IgD-negative memory B cell (primary cell): Measurements from ENCODE around the gene TINCR. TPM values are rescaled to one million over a fixed set of nuclear protein-coding genes. Genes with fewer than 3 reads are reported as not detected.
"Not testable (repeated sequence)": the region's sequence is repeated elsewhere in the genome, so short reads cannot be mapped to it uniquely, and the experiment has no call there.

Source experiments
- H3K27ac Mint-ChIP-seq, 3 donors: one replicate each; pipeline ENCODE4 v1.8.0; 2020 to 2022; ENCODE audit warnings: mild to moderate bottlenecking in 3 of 3, mixed read lengths in 3 of 3, moderate library complexity in 1 of 3
- H3K27me3 Mint-ChIP-seq: one replicate; pipeline ENCODE4 v1.8.0; 2021; ENCODE audit warnings: mixed read lengths
- H3K36me3 Mint-ChIP-seq: one replicate; pipeline ENCODE4 v1.8.0; 2020; ENCODE audit warnings: mild to moderate bottlenecking, mixed read lengths
- H3K4me1 Mint-ChIP-seq, 3 donors: one replicate each; pipeline ENCODE4 v1.8.0; 2020 to 2022; ENCODE audit warnings: mixed read lengths in 3 of 3, mild to moderate bottlenecking in 1 of 3
- H3K4me3 Mint-ChIP-seq, 4 donors: one replicate each; pipeline ENCODE4 v1.8.0; 2020 to 2022; ENCODE audit warnings: mild to moderate bottlenecking in 4 of 4, mixed read lengths in 4 of 4, moderate library complexity in 3 of 4
- H3K9me3 Mint-ChIP-seq, 3 donors: one replicate each; pipeline ENCODE4 v1.8.0; 2020 to 2021; ENCODE audit warnings: mixed read lengths in 3 of 3, mild to moderate bottlenecking in 1 of 3
- polyA plus RNA-seq: library from polyadenylated mRNA; unstranded; fragments of 300-500 nt; fragmentation: Illumina TruSeq; gene quantifications from one replicate; pipeline ENCODE4 v1.2.3, GENCODE V29; 2021

TINCR gene
- polyA plus RNA-seq, result not detected

- Mint-ChIP-seq H3K27ac (no peak within 1 kb of the TSS), H3K9me3 (peaks cover 0 to 3% (median 0%) of the 10 kb centered on the region in 3 donors), H3K36me3 (peaks cover 5% of the 10 kb centered on the region), H3K4me3 (no peak within 1 kb of the TSS), H3K27me3 (peaks cover 17% of the 10 kb centered on the region), H3K4me1 (no peaks in the 10 kb centered on the region)
Observed at GRCh38 chr19:5567360-5567969, at the start of gene TINCR. Gene TINCR, minus strand, starts transcription at chr19:5567953.

DNA sequence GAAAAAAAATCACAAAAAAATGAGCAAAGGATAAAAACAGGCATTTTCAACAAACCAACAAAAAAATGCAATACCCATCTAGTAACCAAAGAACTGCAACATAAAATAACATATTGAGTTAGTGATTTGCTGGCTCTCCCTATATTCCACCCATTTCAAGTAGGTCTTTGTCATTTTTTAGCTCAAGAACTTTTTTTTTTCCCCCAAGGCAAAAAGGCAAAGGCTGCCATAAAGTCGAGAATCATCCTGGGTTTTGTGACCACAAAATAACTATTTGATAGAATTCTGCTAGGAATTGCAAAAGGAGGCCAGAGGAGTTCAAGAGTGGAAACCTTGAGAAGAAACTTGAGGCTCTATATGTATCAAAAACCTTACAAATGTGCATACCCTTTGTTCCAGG, 49.3 kb upstream of the TINCR start:
- peaks cover 4% of the 10 kb centered on the region for H3K36me3 Mint-ChIP-seq
- no peaks in the 10 kb centered on the region for H3K27me3 Mint-ChIP-seq
- H3K4me1 Mint-ChIP-seq, result peaks cover 18 to 31% (median 28%) of the 10 kb centered on the region in 3 donors
- no peaks in the 10 kb centered on the region for H3K9me3 Mint-ChIP-seq
- no peak overlapping the region for H3K27ac Mint-ChIP-seq
- H3K4me3 Mint-ChIP-seq, result peak overlapping the region in 1 of 4 donors; percentile 60

GRCh38 chr19:5615756-5616327, 48.1 kb upstream of the TINCR start:
- Mint-ChIP-seq H3K36me3 (peaks cover 4% of the 10 kb centered on the region), H3K27me3 (no peaks in the 10 kb centered on the region), H3K4me3 (no peak overlapping the region), H3K27ac (peak overlapping the region in 1 of 3 donors; percentile 50), H3K4me1 (peaks cover 13 to 25% (median 24%) of the 10 kb centered on the region in 3 donors), H3K9me3 (no peaks in the 10 kb centered on the region)

- H3K4me1 Mint-ChIP-seq, result peaks cover 0 to 6% (median 6%) of the 10 kb centered on the region in 3 donors
- no peaks in the 10 kb centered on the region for H3K9me3 Mint-ChIP-seq
- peak overlapping the region in 1 of 4 donors; percentile 26 for H3K4me3 Mint-ChIP-seq
- peak overlapping the region in 2 of 3 donors; percentile 74 to 85 for H3K27ac Mint-ChIP-seq
- peaks cover 2% of the 10 kb centered on the region for H3K36me3 Mint-ChIP-seq
- H3K27me3 Mint-ChIP-seq, result no peaks in the 10 kb centered on the region
Observed at GRCh38 chr19:5612891-5613865, 45.4 kb upstream of the TINCR start.

DNA sequence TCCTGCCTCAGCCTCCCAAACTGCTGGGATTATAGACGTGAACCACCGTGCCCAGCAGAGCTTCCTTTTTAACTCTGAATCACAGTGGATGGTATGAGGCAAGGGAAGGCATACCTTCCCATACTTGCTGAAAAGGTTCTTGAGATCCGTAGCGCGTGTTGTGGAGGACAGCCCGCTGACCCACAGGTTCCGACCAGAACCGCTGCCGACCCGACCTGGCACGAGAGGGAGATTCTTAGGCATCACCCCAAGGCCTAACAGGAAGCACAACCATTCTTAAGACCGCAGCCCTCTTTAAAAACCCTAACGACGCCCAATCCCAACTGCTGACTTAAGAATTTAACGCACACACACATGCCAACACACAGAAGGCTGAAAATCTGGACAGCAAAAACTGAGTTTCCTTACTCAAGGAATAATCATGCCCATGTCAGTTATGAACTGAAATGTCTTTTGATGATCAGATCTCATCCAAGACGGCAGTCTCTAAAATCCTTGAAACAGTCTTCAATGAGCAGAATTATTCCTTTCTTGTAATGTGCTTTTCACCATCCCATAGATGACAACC, 42.2 kb upstream of the TINCR start:
- H3K9me3 Mint-ChIP-seq, result no peaks in the 10 kb centered on the region
- H3K36me3 Mint-ChIP-seq, result peaks cover 4% of the 10 kb centered on the region
- no peak overlapping the region for H3K4me3 Mint-ChIP-seq
- peak overlapping the region in 1 of 3 donors; percentile 56 for H3K27ac Mint-ChIP-seq
- H3K4me1 Mint-ChIP-seq, result peaks cover 0 to 10% (median 5%) of the 10 kb centered on the region in 3 donors
- no peaks in the 10 kb centered on the region for H3K27me3 Mint-ChIP-seq

GRCh38 chr19:5608766-5609165, 41.0 kb upstream of the TINCR start:
- not testable (repeated sequence) for H3K27me3 Mint-ChIP-seq, H3K4me3 Mint-ChIP-seq, H3K9me3 Mint-ChIP-seq, H3K27ac Mint-ChIP-seq, H3K36me3 Mint-ChIP-seq
- peaks cover 0 to 10% (median 5%) of the 10 kb centered on the region in 3 donors for H3K4me1 Mint-ChIP-seq

- Mint-ChIP-seq H3K27me3 (no peaks in the 10 kb centered on the region), H3K4me1 (peaks cover 0 to 10% (median 5%) of the 10 kb centered on the region in 3 donors), H3K27ac (no peak overlapping the region), H3K4me3 (no peak overlapping the region), H3K36me3 (peaks cover 2% of the 10 kb centered on the region), H3K9me3 (no peaks in the 10 kb centered on the region)
Observed at GRCh38 chr19:5608291-5608690, 40.5 kb upstream of the TINCR start.

DNA sequence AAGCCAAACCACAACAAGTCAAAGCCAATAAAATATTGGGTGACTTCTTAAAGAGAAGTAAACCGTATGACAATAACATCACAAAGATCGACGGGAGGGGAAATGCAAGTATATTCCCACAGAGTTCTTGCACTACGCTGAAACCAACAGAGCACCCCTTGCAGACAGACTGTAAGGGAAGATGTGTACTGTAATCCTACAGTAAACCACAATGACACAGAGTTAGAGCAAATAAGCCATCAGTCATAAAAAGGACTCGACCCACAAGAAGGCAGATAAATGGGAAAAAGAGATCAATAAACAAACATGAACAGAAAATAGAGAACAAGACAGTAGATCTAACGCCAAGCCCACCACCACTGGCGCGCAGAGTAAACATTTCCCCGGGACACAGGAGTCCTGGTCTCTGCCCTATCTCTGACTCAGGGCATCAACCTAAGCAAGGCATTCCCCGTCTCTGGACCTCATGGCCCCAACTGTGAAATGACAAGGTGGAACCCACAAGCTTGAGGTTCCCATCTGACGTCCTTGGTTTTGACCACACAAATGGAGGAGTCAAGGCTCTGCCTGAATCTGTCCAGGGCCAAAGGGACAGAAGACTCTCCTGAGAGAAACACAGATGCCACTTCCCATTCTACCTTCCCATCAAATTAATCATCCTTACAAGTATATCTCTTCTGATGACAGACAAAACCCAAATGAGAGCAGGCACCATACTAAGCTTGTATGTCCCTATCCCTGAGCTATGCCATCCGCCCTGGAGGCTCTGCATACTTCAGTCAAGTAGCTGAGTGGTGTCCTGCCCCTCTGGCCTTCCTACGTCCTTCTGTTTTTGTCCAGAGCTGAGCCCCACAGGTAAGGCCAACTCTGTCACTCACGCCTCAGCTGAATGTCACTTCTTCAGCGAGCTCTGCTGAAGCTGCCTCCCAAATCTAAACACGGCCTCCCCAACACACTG, 39.8 kb upstream of the TINCR start:
- Mint-ChIP-seq H3K4me1 (peaks cover 0 to 11% (median 5%) of the 10 kb centered on the region in 3 donors), H3K27me3 (no peaks in the 10 kb centered on the region), H3K9me3 (no peaks in the 10 kb centered on the region), H3K27ac (peak overlapping the region in 1 of 3 donors; percentile 26), H3K4me3 (no peak overlapping the region), H3K36me3 (peaks cover 2% of the 10 kb centered on the region)

- Mint-ChIP-seq H3K4me3 (no peak overlapping the region), H3K27ac (no peak overlapping the region), H3K36me3 (peaks cover 2% of the 10 kb centered on the region), H3K4me1 (peaks cover 0 to 13% (median 0%) of the 10 kb centered on the region in 3 donors), H3K9me3 (no peaks in the 10 kb centered on the region), H3K27me3 (no peaks in the 10 kb centered on the region)
Observed at GRCh38 chr19:5605362-5605761, 37.6 kb upstream of the TINCR start.

DNA sequence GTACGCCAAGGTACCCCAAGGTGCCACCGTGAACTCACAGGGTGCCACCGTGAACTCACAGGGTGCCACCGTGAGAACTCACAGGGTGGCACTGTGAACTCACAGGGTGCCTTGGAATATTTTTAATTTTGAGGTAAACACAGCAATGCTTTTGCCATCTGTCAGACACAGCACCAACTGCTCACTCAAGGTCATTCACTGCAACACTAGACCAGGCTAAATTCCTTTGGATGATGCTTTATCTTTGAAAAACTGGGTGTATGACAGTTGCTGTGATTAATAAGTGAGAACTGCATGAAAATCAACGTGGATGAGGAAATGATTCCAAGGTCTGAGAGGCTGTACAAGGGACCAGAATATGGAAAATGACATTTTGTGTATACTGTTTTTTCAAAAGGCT, 35.9 kb upstream of the TINCR start:
- H3K4me1 Mint-ChIP-seq, result peaks cover 0 to 13% (median 0%) of the 10 kb centered on the region in 3 donors
- H3K9me3 Mint-ChIP-seq, result no peaks in the 10 kb centered on the region
- no peak overlapping the region for H3K27ac Mint-ChIP-seq
- H3K36me3 Mint-ChIP-seq, result peaks cover 3% of the 10 kb centered on the region
- no peak overlapping the region for H3K4me3 Mint-ChIP-seq
- H3K27me3 Mint-ChIP-seq, result no peaks in the 10 kb centered on the region

GRCh38 chr19:5600797-5601196, 33.0 kb upstream of the TINCR start:
- H3K4me3 Mint-ChIP-seq, result no peak overlapping the region
- H3K4me1 Mint-ChIP-seq, result peaks cover 0 to 2% (median 0%) of the 10 kb centered on the region in 3 donors
- H3K27me3 Mint-ChIP-seq, result no peaks in the 10 kb centered on the region
- H3K36me3 Mint-ChIP-seq, result peaks cover 1% of the 10 kb centered on the region
- H3K9me3 Mint-ChIP-seq, result no peaks in the 10 kb centered on the region
- H3K27ac Mint-ChIP-seq, result no peak overlapping the region

DNA sequence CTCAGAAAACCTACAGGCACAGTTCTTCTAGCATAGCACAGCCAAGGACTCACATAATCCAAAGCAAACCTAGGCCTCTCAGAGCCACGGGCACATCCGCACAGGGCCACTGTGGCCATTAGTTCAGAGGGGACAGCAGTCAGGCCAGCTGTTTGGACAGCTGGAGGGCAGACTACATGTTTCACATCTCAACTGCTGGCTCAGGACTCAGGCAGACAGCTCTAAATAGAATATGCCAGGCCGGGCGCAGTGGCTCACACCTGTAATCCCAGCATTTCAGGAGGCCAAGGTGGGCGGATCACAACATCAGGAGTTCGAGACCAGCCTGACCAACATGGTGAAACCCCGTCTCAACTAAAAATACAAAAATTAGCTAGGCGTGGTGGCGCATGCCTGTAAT, 28.0 kb upstream of the TINCR start:
- Mint-ChIP-seq H3K9me3 (no peaks in the 10 kb centered on the region), H3K27ac (peak overlapping the region in 1 of 3 donors; percentile 10), H3K4me3 (no peak overlapping the region), H3K36me3 (peaks cover 4% of the 10 kb centered on the region), H3K27me3 (no peaks in the 10 kb centered on the region), H3K4me1 (no peaks in the 10 kb centered on the region)

GRCh38 chr19:5595129-5595528, 27.4 kb upstream of the TINCR start:
- Mint-ChIP-seq H3K4me3 (no peak overlapping the region), H3K36me3 (peaks cover 4% of the 10 kb centered on the region), H3K4me1 (no peaks in the 10 kb centered on the region), H3K9me3 (no peaks in the 10 kb centered on the region), H3K27me3 (no peaks in the 10 kb centered on the region), H3K27ac (no peak overlapping the region)

DNA sequence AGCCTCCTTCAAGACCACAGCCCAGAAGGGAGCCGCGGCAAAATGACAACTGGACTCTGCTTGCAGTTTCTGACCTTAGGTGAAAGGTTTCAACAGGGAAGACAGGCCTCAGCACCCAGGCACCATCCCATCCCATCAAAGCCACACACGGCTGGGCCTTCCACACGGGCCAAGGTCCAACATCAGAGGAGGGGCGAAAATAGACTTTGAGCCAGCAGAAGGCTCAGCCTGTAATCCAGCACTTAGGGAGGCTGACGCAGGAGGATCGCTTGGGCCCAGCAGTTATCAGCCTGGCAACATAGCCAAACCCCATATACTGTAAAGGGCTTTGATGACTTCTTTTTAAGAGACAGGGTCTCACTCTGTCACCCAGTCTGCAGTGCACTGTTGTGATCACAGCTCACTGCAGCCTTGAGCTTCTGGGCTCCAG, 26.8 kb upstream of the TINCR start:
- H3K4me1 Mint-ChIP-seq, result no peaks in the 10 kb centered on the region
- no peaks in the 10 kb centered on the region for H3K9me3 Mint-ChIP-seq
- H3K36me3 Mint-ChIP-seq, result peaks cover 4% of the 10 kb centered on the region
- no peaks in the 10 kb centered on the region for H3K27me3 Mint-ChIP-seq
- H3K27ac Mint-ChIP-seq, result no peak overlapping the region
- peak overlapping the region in 1 of 4 donors; percentile 9 for H3K4me3 Mint-ChIP-seq
